Peyer's patch (tissue), 4 donors: ENCODE measurements around the gene KLF13.

Experiments
- CTCF ChIP-seq, 6 experiments: fragments of 450-650 bp in 4 of 6; fragments of 200-600 bp in 2 of 6; sonication (generic) in 1 of 6; IDR thresholded peaks; one replicate each; pipeline ENCODE4 v1.5.1; 2017 to 2019; ENCODE audit warnings: antibody characterized with exemption in 6 of 6, mild to moderate bottlenecking in 3 of 6, moderate library complexity in 1 of 6
- POLR2A ChIP-seq, 2 donors: fragments of 450-650 bp; IDR thresholded peaks; one replicate each; pipeline ENCODE4 v1.5.1; 2017; ENCODE audit warnings: antibody characterized with exemption in 2 of 2, mild to moderate bottlenecking in 2 of 2, moderate library complexity in 2 of 2

GRCh38 chr15:31311735-31312619, 14.7 kb upstream of the KLF13 start:
- TF ChIP-seq CTCF (IDR thresholded peaks at IDR 0.05) = no peak
- no peak for TF ChIP-seq POLR2A (IDR thresholded peaks at IDR 0.05)
